GM19035 (cell line): ENCODE results near the gene INPP5F.
"Not testable (repeated sequence)": the region's sequence is repeated elsewhere in the genome, so short reads cannot be mapped to it uniquely, and the experiment has no call there.

Experiments used
- ATAC-seq: cut with Tn5 transposase; IDR thresholded peaks from one replicate; pipeline ENCODE4 v1.9.1; 2021; ENCODE audit not compliant: unreplicated experiment

The INPP5F gene

DNA sequence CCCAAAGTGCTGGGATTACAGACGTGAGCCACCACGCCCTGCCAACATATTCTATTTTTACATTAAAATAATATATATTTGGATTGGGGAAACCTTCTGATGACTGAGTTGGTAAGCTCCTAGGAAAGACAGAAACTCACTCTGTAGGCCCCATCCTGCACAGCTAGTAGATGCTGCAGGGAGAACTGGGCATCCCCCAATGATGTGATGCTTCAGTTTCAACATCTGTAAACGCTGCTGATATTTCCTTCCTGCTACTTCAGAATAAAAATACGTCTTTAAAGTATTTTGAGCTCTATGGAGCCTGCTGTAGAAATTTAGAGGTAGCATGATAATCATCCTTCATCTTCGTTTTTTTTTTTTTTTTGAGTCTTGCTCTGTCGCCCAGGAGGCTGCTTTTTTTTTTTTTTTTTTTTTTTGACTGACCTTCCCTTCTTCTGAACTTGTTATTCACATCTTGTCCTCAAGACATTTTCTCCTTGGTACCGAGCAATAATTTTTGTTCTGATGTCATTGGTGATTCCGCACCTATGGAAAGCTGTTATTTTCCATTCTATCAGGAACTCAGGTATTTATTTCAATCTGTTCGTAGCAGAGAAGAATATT lies 21.8 kb upstream of the INPP5F start:
- no peak for ATAC-seq

DNA sequence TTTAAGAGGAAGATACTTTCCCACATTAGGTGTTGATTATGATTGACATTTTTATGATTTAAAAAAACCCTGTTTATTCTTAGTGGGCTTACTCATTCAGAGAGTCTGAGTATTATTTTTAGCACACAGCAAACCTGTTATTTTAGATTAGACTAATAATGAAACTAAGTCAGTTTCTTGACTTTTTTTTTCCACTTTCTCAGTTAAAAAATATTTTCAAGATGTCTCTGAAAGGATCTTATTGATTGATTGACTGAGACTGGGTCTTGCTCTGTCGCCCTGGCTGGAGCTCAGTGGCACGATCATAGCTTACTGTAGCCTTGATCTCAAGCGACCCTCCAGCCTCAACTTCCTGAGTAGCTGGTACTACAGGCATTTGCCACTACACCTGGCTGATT lies 20.4 kb upstream of the INPP5F start:
- ATAC-seq = peak; percentile 50

DNA sequence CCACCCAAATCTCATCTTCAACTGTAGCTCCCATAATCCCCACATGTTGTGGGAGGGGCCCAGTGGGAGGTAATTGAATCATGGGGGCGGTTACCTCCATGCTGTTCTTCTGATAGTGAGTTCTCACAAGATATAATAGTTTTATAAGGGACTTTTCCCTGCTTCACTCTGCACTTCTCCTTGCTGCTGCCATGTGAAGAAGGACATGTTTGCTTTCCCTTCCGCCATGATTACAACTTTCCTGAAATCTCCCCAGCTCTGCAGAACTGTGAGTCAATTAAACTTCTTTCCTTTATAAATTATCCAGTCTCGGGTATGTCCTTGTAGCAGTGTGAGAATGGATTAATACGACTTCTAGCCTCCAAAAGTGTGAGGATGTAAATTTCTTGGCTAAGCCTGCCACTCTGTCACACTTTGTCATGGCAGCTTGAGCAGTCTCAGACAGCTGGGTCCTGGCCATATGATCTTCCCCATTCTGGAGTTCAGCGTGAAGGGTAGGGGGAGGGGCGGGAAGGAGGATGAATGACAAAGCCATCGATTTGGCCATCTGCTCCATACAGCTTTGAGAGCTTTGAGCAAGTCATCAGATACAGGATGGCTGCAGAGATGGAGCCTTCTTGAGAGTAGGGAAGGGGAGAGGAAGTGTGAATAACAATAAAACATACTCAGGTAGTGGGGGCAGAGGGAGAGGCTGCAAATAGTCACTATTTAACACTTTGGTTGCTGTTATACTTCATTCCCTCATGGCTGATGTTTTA lies 19.1 kb upstream of the INPP5F start:
- no peak for ATAC-seq

DNA sequence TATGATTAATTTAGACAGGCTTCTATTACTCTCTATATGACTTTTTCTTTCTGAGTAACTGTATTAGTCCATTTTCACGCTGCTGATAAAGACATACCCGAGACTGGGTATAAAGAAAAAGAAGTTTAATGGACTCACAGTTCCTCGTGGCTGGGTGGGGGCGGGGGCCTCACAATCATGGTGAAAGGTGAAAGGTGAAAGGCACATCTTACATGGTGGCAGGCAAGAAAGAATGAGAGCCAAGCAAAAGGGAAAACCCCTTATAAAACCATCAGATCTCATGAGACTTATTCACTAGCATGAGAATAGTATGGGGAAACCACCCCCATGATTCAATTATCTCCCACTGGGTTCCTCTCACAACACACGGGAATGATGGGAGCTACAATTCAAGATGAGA lies 18.5 kb upstream of the INPP5F start:
- not testable (repeated sequence) for ATAC-seq

DNA sequence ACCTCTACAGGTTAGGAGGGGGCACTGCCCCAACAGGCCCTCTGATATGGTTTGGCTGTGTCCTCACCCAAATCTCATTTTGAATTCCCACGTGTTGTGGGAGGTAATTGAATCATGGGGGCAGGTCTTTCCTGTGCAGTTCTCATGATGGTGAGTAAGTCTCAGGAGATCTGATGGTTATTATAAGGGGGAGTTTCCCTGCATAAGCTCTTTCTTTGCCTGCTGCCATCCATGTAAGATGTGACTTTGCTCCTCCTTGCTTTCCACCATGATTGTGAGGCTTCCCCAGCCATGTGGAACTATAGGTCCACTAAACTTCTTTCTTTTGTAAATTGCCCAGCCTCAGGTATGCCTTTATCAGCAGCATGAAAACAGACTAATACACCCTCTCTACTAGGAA lies 14.9 kb upstream of the INPP5F start:
- ATAC-seq = not testable (repeated sequence)

DNA sequence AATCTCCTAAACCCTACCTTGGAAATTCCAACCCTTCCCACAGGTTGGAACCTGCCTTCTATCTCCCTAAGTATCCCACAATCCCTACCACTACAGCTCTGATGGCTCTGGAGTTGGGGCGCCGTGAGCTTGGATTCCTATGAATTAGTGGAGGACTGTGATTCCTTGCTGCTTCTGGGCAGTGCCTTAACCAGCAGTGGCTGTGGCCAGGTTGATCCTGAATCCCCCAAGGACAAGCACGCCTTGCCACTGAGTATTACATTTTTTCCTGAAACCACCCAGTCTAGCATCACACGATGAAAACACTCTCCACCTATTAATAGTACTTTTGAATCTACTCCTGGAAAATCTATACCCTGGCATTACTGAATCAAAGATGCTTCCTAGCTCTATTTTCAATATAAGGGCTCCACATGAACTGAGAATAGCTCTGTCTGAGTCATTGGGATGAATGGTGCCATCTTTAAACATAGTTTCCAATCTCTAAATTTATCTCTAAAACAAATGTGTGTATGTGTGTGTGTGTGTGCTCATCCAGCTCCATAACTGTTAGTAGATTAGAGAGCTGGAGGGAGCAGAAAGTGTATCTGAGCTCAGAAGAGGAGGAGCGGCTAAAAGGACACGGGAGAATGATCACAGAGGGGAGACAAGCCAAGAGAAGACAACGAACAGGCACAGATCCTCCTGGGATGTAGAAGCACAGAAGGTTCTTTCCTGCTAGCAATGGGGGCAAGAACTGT lies 11.9 kb upstream of the INPP5F start:
- no peak for ATAC-seq

DNA sequence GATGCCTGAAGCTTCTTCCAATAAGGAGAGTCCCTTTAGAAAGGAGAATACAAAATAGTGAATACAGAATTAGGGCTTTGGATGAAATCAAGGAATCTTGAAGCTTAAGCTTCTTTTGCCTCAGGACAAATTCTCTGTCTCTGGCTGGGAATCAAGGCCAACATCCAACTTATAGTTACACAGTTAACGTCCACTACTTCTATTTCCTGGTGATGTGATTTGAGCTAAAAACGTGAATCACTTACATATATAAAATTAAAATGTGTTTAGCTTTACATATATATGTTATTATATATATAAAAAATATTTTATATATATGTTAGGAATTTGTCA lies 11.4 kb upstream of the INPP5F start:
- no peak for ATAC-seq

DNA sequence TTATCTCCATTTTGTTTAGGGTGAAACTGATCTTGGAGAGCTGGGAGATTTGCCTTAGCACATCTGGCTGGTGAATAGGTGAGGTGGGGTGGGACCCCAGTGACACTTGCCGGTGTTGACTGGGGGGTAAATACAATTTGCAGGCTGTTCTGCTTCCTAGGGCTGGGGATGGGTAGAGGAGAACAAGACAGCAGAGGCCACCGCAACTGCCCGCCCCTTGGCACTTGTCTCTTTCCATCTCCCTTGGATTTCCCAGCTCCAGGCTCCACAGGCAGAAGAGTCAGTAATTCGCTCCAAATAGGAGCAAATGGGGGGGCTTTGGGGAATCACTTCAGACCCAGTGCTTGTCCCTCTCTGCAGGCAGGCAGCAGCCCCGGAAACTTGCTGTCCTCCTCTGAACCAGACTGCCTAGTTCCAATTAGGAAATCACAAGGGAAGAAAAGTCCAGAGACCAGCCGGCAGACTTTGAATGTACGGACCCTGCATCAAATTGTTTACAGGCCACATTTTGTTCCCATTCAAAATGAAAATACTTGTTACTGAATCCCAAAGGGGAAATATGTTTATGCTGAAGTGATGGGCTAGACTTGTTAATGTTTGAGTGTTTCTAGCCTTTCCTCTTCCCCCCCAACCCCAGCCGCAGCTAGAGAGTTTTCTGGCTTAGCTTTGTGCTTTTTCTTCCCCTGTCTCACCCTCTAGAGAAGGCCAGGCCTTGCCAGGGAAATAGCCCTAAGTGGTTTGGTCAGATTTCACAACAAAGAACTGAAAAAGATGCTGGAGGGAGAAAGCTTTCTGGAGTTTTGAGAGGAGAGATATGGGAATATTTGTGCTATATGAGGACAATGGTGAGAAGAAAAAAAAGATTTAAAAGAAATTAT lies 10.0 kb upstream of the INPP5F start:
- no peak for ATAC-seq

DNA sequence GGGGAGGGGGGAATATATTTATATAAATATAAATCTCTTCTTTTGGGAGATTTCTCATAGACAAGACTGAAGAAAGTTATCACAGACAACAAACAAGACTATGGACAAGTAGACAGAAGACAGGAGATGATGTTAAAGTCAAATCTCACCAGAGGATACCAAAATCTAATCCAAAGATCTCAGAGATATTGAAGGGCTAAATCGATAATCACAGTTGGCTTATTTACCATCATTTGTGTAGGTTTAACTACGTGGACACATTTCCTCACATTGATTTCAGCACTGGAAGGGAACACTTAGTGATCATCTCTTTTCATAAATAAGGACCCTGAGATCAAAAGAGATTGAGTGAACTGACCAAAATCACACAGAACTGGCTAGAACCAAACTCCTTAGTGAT lies 2.7 kb upstream of the INPP5F start:
- no peak for ATAC-seq

DNA sequence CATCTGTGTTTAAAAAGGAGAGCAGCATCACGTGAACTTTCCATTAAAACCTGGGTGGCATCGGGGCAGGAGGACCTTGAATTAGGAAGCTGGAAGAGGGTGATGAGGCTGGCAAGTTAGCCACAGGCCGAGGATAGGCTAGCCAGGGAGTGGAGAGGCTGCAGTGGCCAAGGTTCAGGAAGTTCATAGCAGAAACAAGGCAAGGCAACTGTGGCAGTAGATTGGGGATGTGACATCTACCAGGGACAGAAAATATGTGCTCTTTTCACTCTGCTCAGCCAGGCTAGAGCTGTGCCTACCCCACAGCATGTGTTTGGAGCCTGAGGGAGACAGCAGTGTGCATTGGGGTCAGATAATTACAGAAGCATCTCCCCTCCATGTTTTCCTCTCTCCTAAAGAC lies 2.2 kb upstream of the INPP5F start:
- no peak for ATAC-seq

DNA sequence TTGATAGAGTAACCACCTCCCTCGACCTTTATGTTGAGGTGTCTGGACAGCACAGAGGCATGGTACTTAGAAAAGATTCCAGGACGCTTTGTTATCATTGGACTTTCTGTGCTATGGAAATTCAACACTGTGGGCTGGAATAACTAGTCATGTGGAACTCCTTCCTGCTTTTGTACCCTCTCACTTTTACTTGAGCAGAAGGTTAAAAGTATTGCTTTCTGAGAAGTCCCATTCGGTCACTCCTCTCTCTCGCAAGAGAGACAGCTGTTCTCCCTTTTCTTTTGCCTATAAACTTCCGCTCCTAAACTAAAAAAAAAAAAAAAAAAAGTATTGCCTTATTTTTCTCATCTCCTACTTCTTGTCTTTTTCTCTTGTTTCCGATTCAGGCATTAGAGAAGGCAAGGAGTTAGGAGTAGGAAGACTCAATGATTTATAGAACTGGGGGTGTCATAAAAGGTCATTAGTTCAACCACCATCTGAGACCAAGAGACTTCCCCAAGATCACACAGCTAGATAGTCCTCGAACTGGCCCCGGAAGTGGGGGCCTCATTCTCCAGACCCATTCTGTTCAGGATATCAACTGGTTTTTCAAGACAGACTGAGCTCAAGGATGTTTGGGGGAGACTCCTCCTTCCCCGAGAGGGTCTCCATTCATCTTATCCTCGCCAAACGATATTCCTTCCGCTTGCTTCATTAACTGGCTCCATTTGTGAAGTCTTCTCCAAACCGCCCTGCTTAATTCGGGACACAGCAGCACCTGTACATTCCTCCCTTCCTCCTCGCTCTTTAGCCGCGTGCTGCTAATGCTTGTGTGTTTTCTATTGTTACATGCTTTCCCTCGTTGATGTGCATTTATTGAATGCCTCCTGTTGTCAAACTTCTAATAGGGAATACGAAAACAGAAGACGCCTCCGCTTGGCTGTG lies 995 bp upstream of the INPP5F start:
- ATAC-seq = peak; percentile 9

DNA sequence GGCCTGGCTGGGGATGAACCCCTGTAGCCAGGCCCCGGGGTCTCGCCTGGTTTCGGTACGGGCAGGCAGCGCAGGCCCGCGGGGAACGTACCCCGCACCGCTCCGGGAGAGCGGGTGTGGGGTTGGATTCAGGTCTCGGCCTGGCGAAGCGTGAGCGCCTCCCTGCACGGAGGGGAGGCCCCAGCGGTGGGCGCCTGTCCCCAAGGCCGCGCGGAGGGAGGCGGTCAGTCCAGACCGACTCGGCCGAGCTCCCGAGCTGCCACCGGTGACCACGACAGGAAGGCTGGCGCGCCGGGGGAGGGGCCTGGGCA lies 378 bp upstream of the INPP5F start:
- no peak for ATAC-seq

DNA sequence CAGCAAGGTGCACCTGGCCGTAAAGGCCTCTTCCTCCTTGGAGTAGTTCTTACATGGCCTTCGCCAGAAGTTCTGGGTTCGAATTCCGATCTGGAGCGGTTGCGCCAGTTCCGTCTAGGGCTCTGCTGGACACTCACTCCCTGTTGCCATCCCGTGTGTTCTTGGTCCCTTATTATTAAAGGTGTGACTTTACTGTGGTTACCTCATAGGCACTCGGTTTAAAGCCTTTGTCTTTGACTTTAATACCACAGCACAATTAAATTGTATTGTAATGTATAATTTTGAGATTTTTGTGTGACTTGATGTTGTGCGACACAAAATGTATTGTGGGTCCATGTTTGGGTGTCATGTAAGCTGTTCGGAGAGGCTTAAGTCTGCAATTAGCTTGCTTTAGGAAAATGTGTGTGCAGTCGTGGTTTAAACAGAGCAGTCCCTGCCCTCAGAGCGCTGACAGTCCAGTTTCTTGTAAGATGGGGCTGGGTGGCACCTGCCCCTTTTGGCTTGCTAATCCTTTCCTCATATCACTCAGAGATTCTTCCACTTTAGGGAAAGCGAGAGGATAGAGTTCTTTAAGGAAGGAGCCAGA lies 919 bp downstream of the INPP5F start:
- ATAC-seq = no peak

DNA sequence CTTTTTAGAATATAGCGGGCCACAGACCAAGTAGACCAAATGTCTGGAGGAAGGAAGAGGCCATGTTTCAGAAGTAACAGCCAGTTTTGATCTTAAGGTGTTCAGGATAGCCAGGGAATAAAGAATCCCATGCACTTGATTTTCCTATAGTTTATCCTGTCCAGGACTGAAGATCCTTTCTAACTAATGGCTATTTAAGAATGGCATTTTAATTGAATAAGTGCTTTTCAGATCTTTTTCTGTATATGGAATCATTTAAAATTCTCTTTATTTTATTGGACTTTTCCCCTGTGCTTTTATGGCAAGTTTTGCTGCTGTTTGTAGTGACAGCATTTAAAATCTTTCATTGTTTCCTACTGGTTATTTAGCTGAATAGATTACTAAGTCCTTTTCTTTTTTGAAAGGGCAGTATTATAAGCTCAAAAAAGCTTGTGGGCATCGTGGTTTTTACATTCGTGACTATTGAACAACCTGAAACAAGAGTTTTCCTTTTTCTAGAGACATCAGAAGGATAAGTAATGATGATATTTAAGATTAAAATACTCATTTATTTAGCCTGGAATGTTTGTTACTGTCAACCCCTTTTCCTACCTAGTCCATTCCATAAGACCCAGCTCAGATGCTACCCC lies 2.4 kb downstream of the INPP5F start:
- no peak for ATAC-seq

DNA sequence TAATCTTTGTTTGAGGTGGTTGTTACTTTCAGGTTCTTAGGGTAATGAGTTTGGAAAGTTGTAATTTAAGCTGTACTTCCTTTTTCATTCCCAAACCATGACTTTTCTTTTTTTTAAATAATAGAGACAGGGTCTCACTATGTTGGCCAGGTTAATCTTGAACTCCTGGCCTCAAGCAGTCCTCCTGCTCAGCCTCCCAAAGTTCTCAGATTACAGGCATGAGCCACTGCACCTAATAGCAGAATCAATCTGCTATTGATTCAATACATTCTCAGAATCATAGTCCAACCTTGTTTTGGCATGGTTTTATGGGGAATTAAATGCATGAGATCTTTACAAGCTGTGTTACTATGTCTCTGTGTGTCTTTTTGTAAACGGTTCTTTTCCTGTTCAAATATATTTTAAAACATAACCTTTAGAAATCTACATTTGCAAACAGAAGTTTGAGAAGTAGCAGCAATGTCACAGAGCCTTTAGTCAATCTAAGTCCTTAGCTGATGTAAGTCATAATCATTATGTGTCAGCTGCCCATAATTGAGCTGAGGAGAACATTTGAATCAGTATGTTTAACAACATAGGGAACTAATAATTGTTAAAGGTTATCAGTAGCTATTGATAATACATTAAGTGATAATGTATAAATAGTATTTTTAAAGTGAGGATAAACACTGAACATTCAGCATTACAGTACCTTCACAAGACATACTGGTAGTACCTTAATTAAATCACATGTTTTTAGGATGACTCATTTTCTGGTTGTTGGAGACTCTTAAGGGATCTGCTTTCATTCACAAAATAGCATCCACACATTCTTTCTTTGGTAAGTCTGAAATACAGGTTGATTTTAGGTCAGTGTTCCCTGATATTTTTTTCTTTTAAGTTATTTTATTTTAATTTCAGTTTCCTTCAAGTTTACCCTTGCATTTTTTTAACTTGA lies 8.8 kb downstream of the INPP5F start:
- no peak for ATAC-seq

DNA sequence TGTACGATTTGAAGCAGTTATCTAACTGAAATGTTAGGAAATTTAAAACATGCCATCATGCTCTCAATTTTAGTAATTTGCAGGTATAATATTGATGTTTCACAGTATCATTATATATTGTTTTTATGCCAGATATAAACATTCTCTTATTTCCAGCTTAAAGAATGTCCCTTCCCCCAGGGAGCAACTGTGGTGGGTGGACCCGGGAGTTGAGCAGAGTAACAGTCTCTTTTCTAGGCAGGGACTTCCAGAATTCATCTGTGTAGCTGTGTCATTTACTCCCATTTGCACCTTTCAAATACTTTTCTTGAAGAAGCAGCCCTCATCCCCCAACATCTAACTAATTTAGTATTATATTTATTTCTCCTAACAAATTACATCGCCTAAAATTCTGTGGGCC lies 9.6 kb downstream of the INPP5F start:
- no peak for ATAC-seq

DNA sequence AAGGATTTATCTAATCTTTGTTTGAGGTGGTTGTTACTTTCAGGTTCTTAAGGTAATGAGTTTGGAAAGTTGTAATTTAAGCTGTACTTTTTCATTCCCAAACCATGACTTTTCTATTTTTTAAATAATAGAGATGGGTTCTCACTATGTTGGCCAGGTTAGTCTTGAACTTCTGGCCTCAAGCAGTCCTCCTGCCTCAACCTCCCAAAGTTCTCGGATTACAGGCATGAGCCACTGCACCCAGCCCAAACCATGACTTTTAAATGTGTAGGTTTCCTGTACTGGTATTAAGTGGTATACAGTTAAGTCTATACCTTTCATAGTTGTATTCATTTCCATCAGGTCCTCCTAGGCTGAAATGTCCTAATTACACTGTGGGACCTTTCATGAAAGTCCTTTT lies 10.4 kb downstream of the INPP5F start:
- no peak for ATAC-seq

DNA sequence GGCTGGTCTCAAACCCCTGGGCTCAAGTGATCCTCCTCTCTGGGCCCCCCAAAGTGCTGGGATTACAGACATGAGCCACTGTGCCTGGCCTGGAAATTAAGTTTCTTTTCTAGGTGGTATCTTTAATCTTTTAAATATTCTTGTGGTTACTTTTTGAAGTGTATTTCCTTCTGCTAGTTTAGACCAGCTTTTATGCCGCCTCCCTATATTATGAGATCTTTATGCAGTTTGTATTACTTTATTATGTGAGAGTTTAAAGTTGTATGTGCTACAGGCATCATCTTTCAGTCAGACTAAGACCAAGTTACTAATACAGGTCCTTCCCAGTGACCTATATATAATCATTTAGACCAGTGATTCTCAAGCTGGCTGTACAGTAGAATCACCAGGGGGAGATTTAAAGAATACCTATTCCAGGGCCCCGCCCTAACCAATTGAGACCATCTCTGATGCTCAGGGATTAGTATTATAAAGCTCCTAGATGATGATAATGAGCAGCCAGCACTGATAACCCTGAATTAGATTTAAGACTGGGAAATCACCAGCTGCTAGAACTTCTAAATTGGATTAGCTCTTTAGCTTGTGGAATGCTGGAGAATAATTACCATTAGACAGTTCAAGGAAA lies 11.3 kb downstream of the INPP5F start:
- ATAC-seq = no peak
